Measurements from ENCODE around the gene IL36A. TPM values are rescaled to one million over a fixed set of nuclear protein-coding genes. Genes with fewer than 3 reads are reported as not detected.
A peak's percentile ranks its signal among the peaks of the same experiment; 100 is the strongest.

IL36A gene, protein sequence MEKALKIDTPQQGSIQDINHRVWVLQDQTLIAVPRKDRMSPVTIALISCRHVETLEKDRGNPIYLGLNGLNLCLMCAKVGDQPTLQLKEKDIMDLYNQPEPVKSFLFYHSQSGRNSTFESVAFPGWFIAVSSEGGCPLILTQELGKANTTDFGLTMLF
- not detected in 2 replicates for total RNA-seq

DNA sequence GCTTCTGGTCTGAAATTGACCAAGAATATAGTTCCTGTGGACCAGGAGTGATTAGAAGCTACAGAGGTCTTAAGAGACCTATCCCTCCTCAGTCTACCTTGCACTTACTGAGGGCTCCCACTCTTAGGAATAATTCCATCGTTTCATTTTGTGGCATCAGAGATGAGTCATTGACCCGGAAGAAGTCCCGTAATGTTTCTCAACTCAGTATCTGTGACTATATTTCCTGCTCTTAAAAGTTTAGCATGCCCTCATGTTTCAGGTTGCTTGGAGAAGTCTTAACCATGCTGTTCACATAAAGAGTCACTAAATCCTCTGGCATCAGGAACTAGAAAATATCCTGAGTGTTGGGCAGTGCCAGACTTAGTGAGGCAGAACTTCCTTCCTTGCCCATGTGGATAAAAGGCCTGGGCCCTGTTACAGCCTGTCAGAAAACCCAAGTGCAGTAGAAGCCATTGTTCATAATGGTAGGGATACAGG is at the start of gene IL36A:
TSS of gene IL36A (plus strand) at position 430 of the 480 bp plus-strand sequence. CDS start 413 bp downstream, outside the sequence.
- TF ChIP-seq, protein P1, sequence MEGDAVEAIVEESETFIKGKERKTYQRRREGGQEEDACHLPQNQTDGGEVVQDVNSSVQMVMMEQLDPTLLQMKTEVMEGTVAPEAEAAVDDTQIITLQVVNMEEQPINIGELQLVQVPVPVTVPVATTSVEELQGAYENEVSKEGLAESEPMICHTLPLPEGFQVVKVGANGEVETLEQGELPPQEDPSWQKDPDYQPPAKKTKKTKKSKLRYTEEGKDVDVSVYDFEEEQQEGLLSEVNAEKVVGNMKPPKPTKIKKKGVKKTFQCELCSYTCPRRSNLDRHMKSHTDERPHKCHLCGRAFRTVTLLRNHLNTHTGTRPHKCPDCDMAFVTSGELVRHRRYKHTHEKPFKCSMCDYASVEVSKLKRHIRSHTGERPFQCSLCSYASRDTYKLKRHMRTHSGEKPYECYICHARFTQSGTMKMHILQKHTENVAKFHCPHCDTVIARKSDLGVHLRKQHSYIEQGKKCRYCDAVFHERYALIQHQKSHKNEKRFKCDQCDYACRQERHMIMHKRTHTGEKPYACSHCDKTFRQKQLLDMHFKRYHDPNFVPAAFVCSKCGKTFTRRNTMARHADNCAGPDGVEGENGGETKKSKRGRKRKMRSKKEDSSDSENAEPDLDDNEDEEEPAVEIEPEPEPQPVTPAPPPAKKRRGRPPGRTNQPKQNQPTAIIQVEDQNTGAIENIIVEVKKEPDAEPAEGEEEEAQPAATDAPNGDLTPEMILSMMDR (conservative IDR thresholded peaks at IDR 0.05; ENCODE audit: low read depth, low read length), result no peak
- no peak within 1 kb of the TSS for H3K4me3 ChIP-seq (ENCODE audit: low read depth, low read length)
- DNase-seq (ENCODE audit: low read depth), result no peak

DNA sequence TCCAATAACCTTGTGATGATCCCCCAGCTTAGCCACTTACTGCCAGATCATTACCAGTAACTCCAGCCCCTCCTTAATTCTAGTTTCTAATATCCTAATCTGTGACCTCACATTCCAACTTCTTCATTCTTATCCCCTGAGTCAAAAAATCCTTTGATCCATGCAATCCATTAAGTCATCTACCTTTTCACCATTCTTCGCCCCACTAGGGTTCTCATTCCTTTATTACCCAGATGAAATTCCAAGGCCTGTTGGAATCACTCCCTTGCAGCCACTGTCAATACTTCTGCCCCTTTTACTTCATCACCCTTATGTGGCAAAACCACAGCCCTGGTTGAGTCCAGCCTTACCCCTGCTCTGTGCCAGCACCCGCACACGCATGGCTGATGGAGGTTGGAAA is 47.7 kb upstream of the IL36A start:
- H3K4me3 ChIP-seq (ENCODE audit: low read depth, low read length), result no peak overlapping the region
- DNase-seq (ENCODE audit: low read depth), result no peak
- TF ChIP-seq, protein P1 (conservative IDR thresholded peaks at IDR 0.05; ENCODE audit: low read depth, low read length), result no peak

DNA sequence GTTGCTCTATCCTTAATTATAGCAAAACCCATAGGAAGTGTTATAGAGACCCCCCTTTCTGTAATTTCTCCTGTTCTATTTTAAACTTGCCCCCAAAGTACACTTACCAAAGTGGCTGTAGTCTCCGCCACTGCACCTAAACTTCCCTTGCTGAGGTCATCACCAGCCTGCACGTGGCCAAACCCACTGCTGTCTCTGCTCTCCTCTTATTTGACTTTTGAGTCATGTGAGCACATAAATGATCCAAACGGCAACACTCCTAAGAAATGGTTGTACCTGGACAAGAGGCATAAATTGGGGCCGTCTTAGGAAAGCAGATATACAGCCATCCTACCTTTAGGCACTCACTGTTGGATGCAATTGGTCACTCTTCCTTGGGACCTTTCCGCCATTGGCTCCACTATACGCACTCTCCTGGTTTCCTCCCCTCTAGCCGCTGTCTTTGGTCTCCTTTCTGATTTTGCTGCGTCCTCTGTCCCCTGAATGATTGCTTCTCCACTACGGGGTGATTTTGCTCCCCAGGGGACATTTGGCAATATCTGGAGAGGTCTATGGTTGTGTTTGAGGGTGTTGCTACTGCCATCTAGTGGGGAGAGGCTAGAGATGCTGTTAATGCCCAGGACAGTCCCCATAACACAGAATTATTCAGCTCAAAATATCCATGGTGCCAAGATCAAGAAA is 46.7 kb upstream of the IL36A start:
- TF ChIP-seq, protein P1 (conservative IDR thresholded peaks at IDR 0.05; ENCODE audit: low read depth, low read length), result peak; percentile 91
- H3K4me3 ChIP-seq (ENCODE audit: low read depth, low read length), result no peak overlapping the region
- no peak for DNase-seq (ENCODE audit: low read depth)

DNA sequence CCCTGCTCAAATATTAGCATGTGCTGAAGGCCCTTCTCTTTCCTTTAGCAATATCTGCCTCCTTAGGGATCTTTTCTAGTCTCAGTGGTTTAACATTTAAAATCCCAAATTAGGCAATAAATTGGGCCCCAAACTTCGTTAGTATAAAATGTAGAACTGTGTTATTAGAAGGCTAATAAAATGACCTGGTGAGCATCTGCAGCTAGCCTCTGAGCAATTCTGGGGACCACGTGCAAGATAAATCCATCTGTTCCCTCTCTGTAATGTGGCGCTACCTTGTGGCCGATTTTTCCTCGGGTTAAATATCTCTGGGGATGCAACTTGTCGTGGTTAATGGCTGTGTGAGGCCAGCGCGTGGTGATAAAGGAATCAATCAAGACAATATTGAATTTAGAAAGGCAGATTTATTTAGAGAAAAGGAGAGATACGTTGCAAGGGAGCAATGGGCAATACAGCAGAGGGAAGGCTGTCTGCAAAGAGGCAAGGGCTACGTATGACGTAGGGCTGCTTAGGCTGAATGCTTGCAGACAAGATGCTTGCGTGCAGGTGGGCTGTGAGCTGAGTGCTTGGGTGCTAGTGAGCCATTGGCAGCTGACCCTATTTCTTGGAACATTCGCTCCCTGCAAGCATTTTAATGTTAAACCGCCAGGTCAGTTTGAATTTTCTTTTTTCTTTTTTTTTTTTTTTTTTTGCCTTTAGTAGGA is 46.0 kb upstream of the IL36A start:
- TF ChIP-seq, protein P1 (conservative IDR thresholded peaks at IDR 0.05; ENCODE audit: low read depth, low read length), result no peak
- H3K4me3 ChIP-seq (ENCODE audit: low read depth, low read length), result no peak overlapping the region
- no peak for DNase-seq (ENCODE audit: low read depth)

DNA sequence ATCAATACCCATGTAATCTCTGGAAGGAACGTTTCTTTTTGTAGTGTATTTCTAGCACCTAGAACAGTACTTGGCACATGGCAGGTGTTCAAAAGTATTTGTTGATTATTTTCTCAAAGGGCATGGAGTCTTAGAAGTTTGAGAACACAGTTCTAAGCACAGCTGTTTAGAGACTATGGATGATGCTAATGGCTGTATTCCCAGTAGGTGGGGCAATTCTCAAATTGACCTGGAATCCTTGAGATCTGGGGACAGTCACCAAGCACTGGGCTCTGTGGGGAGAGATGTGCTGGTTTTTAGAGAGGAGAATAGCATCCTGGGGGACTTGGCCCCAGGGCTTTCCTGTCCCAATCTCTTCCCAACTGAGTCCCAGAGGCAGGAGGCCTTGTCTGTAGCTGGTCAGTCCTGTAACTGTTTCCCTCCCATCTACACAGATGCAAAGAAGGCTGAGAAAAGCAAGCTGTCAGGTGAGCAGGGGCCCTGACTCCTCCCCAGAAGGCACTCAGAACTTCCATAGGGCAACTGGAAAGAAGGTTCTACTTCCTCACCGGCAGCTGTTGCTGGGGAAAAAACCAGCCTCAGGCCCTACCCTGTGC is 44.9 kb upstream of the IL36A start:
- DNase-seq (ENCODE audit: low read depth), result no peak
- no peak overlapping the region for H3K4me3 ChIP-seq (ENCODE audit: low read depth, low read length)
- TF ChIP-seq, protein P1 (conservative IDR thresholded peaks at IDR 0.05; ENCODE audit: low read depth, low read length), result peak; percentile 39

DNA sequence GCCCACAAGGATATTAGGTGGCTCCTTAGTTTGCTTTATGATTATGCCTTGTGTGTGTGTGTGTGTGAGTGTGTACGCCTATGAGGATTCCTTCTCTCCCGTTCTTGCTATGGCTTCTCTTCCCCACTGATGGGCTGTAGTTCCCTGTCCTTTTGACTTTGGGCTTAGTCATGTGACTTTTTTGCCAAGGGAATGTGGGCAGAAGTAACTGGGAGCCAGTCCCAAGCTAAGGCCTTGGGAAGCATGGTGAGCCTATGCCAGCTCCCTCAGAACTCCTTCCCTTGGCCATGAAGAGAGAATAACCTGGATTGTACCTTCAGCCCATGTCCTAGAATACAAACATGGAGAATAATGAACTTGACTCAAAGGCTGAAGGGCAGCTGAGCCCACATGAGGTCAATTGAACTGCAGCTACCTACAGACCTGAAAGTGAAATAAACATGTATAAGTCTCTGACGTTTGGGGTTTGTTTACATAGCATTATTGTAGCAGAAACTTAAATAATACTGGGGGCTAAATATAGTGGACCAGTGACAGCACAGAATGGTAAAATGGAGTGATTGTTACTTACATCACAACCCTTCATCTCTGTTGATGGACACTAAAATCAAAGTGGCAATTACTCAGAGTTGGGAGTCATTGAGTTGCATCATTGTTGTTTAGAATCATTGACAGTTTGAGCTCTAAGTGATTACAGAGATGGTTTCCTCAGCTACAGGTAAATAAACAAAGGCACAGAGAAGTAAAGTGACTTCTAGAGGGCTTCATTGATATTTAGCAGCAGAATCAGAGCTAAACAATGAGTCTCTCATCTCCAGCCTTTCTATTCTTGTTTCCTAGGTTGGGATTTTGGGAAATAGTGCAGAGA is 42.7 kb upstream of the IL36A start:
- TF ChIP-seq, protein P1 (conservative IDR thresholded peaks at IDR 0.05; ENCODE audit: low read depth, low read length), result no peak

More for the DNA sequence above, 42.7 kb upstream of the IL36A start:
- H3K4me3 ChIP-seq (ENCODE audit: low read depth, low read length), result no peak overlapping the region
- DNase-seq (ENCODE audit: low read depth), result no peak
